ENCODE measurements around the gene IQCE.

- TF ChIP-seq ZFX (IDR thresholded peaks at IDR 0.05): no peak
- TF ChIP-seq ELF1 (IDR thresholded peaks at IDR 0.05; ENCODE audit: borderline replicate concordance, low read depth): no peak
- TF ChIP-seq CTCF (IDR thresholded peaks at IDR 0.05 in 2 of 3, conservative IDR thresholded peaks at IDR 0.05 in 1 of 3; ENCODE audit: borderline replicate concordance in 1 of 3, insufficient read depth in 1 of 3, low read depth in 2 of 3, low read length in 2 of 3): no peak
- no peak for TF ChIP-seq MAX (IDR thresholded peaks at IDR 0.05)
- no peak for TF ChIP-seq EGR1 (IDR thresholded peaks at IDR 0.05; ENCODE audit: low read depth)
- no peak for TF ChIP-seq TCF7L2 (IDR thresholded peaks at IDR 0.05; ENCODE audit: borderline replicate concordance, extremely low read depth, insufficient read depth, insufficient read length)
- no peak for TF ChIP-seq RAD21 (IDR thresholded peaks at IDR 0.05; ENCODE audit: low read depth)
- TF ChIP-seq YY1 (IDR thresholded peaks at IDR 0.05; ENCODE audit: extremely low read depth, insufficient replicate concordance, low read depth, low read length): no peak
- TF ChIP-seq REST (IDR thresholded peaks at IDR 0.05; ENCODE audit: low read depth): no peak
- no peak for TF ChIP-seq POLR2AphosphoS5 (IDR thresholded peaks at IDR 0.05; ENCODE audit: low read depth, low read length)
- no peak for TF ChIP-seq SRF (IDR thresholded peaks at IDR 0.05; ENCODE audit: low read depth)
- TF ChIP-seq EZH2phosphoT487 (IDR thresholded peaks at IDR 0.05; ENCODE audit: borderline replicate concordance): no peak
- TF ChIP-seq ZBTB33 (IDR thresholded peaks at IDR 0.05; ENCODE audit: extremely low read depth, insufficient replicate concordance, low read length): no peak
- no peak for TF ChIP-seq ATF3 (IDR thresholded peaks at IDR 0.05)
Observed at GRCh38 chr7:2585446-2585845, 26.7 kb downstream of the IQCE start.
